ENCODE data around the gene MYO9B.

GRCh38 chr19:17128403-17128802 lies 52.8 kb downstream of the MYO9B start:
- TF ChIP-seq CTCF (IDR thresholded peaks at IDR 0.05) (no peak), POLR2A (IDR thresholded peaks at IDR 0.05) (no peak)

Data from vagina (tissue), 2 donors.